NCI-H82 (cell line): Measurements from ENCODE around the gene PSMB10.
"Not testable (repeated sequence)": the region's sequence is repeated elsewhere in the genome, so short reads cannot be mapped to it uniquely, and the experiment has no call there.

Experiments
- DNase-seq: peaks from one replicate; lab custom pipeline; 2025; lab: John Stamatoyannopoulos, UW

Gene PSMB10

GRCh38 chr16:67942200-67942509 is 5.5 kb upstream of the PSMB10 start:
- peak; percentile 69 for DNase-seq

- DNase-seq, result peak; percentile 5
These were observed 5.0 kb upstream of the PSMB10 start for GRCh38 chr16:67941469-67942199.

- no peak for DNase-seq
These were observed 3.9 kb upstream of the PSMB10 start for GRCh38 chr16:67940446-67941089.

GRCh38 chr16:67939507-67940445 is 3.1 kb upstream of the PSMB10 start:
- DNase-seq, result no peak

GRCh38 chr16:67937713-67938112 is 1.1 kb upstream of the PSMB10 start:
- not testable (repeated sequence) for DNase-seq

- DNase-seq, result no peak
These were observed 393 bp upstream of the PSMB10 start for GRCh38 chr16:67936880-67937605.

- DNase-seq, result peak; percentile 99
These were observed 1.1 kb downstream of the PSMB10 start for GRCh38 chr16:67935402-67936123.

GRCh38 chr16:67935101-67935401 is 1.6 kb downstream of the PSMB10 start:
- peak; percentile 54 for DNase-seq

GRCh38 chr16:67934306-67935100 is 2.1 kb downstream of the PSMB10 start:
- DNase-seq, result peak; percentile 45

GRCh38 chr16:67933805-67934204 is 2.8 kb downstream of the PSMB10 start:
- no peak for DNase-seq

GRCh38 chr16:67932462-67932840 is 4.2 kb downstream of the PSMB10 start:
- DNase-seq, result no peak

- DNase-seq, result no peak
These were observed 4.8 kb downstream of the PSMB10 start, which contains the start of gene CTRL for GRCh38 chr16:67931712-67932461. TSS of gene CTRL (minus strand) at chr16:67931862. CDS start at chr16:67931852, 10 bp downstream.

GRCh38 chr16:67930678-67931211 is 5.9 kb downstream of the PSMB10 start:
- no peak for DNase-seq

GRCh38 chr16:67930191-67930590 is 6.5 kb downstream of the PSMB10 start:
- DNase-seq, result no peak

GRCh38 chr16:67928561-67929364 is 7.9 kb downstream of the PSMB10 start:
- DNase-seq, result peak; percentile 79

- DNase-seq, result no peak
These were observed 8.5 kb downstream of the PSMB10 start for GRCh38 chr16:67928147-67928546.

GRCh38 chr16:67927131-67927941 is 9.3 kb downstream of the PSMB10 start:
- DNase-seq, result no peak

- DNase-seq, result peak; percentile 67
These were observed 10.4 kb downstream of the PSMB10 start for GRCh38 chr16:67926181-67926750.
